Transverse colon (tissue), 4 donors: ENCODE measurements around the gene GAGE2A.
"Not testable (repeated sequence)": the region's sequence is repeated elsewhere in the genome, so short reads cannot be mapped to it uniquely, and the experiment has no call there.

Source experiments
- POLR2AphosphoS5 ChIP-seq, 3 donors: sonication (generic); formaldehyde crosslinking; IDR thresholded peaks; one replicate each; pipeline ENCODE4 v1.6.1; 2016; ENCODE audit warnings: antibody characterized with exemption in 3 of 3
- TF ChIP-seq, protein P1 (sequence below), 5 experiments: fragments of 200-600 bp in 3 of 5; fragments of 450-650 bp in 2 of 5; sonication (generic) in 3 of 5; IDR thresholded peaks; 1 replicate in 2 of 5; 2 replicates in 3 of 5; pipeline ENCODE4 v1.5.1; 2016 to 2017; ENCODE audit warnings: antibody characterized with exemption in 5 of 5, inconsistent platforms in 3 of 5, mild to moderate bottlenecking in 2 of 5, moderate library complexity in 1 of 5

DNA sequence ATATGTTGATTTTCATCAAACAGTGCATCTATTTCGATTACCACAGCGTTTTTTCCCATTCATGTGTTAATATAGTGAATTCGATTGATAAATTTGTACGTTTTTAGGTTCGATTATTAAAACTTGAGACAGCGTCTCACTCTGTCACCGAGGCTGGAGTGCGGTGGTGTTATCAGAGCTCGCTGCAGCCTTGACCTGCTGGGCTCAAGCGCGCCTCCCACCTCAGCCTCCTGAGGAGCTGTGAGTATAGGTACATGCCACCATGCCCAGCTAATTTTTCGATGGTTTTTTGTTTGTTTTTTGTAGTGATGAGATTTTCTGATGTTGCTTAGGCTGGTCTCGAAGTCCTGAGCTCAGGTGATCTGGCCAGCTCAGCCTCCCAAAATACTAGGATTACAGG lies 20.1 kb upstream of the GAGE2A start:
- TF ChIP-seq, protein P1, sequence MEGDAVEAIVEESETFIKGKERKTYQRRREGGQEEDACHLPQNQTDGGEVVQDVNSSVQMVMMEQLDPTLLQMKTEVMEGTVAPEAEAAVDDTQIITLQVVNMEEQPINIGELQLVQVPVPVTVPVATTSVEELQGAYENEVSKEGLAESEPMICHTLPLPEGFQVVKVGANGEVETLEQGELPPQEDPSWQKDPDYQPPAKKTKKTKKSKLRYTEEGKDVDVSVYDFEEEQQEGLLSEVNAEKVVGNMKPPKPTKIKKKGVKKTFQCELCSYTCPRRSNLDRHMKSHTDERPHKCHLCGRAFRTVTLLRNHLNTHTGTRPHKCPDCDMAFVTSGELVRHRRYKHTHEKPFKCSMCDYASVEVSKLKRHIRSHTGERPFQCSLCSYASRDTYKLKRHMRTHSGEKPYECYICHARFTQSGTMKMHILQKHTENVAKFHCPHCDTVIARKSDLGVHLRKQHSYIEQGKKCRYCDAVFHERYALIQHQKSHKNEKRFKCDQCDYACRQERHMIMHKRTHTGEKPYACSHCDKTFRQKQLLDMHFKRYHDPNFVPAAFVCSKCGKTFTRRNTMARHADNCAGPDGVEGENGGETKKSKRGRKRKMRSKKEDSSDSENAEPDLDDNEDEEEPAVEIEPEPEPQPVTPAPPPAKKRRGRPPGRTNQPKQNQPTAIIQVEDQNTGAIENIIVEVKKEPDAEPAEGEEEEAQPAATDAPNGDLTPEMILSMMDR (IDR thresholded peaks at IDR 0.05), result not testable (repeated sequence)
- TF ChIP-seq POLR2AphosphoS5 (IDR thresholded peaks at IDR 0.05), result not testable (repeated sequence)
